ENCODE data around the gene ACP3.

The ACP3 gene

DNA sequence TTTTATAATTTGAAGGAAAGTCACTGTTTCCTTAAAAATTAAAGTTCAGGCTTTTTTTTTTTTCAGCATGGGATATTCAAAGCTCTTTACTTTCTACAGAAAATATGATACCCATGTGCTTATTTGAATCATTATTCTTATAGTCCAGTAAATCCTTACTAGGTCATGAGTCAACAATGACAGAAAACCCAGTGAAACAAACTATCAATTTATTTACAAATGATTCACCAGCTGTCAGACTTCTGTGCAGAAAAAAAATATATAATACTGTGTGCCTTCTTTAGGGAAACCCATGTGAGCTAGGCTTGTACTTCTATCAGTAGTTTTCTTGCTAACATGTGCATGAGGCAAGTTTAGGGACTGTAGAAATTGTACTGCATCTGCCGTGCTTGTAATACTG lies 1.2 kb downstream of the ACP3 start:
- DNase-seq: no peak

DNA sequence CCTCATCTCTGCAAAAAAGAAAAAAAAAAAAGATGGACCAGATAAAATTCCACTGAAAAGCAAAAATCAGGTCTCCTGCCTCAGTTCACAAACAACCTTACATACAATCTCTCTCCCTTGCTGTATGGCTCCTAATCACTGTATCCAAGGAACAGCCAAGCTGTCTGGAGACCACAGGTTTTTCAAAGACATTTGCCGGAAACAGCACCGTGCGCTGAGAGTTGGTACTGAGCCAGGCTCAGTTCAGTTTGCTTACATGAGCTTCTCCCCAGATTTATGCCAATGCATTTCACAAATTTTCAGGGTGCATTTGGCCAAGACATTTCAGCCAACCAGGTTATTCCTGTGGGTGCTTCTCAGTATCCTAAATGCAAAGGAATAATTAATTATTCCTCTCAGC lies 4.1 kb downstream of the ACP3 start:
- DNase-seq: no peak

DNA sequence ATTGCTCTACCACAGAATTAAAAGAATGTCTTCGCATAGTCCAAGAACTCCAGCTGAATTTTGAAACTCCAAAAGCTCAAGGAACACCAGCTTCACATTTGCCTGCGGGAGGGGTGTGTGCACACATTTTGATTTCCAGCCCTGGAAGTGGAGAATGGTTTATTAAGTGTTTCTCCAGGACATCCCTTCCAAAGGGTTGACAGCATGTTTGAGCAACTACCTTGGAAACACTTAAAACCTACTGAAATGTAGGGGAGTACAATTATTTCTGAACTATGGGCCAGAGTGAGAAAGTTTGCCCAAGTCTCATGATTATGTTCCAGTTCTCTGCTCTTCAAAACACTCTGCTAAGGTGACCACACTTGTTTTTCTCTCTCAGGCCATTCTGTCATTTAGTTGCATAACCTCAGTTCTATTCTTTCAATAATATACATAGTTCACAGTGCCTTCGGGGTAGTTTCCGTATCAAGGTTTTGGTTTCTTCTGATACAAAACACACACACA lies 7.9 kb downstream of the ACP3 start:
- no peak for DNase-seq

DNA sequence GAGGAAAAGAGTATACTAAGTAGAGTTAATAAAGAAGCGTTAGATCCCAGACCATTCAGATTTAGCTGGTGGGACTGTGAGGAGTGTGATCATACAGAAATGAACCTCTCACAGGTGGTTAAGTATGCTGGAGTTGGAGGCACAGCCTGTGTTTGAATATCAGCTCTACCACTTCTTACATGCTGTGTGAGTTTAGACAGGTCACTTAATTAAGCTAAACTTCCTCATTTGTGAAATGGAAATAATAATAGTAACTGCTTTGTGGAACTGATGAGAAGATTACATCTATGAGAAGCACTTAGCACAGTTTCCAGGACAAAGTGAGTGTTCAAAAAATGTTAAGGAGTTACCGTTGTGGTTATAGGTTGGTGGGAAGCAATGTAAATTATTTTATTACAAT lies 8.4 kb downstream of the ACP3 start:
- DNase-seq: no peak

DNA sequence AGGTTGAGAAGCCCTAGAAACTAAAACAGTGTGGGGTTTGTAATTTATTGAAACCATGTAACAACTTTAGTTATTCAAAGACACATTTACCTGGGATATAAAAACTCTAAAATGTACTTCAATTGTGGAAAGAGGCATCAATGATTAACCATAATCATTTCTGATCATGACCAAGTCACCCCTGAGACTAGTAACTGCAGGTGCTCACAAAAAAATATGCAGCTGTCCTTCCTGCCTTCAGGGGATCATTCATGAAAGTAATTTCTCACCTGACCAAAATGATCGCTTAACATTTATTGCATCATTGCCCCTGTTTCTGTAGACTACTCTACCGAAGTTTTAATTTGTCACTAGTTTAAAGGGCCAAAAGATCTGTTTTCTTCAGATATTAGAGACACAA lies 9.0 kb downstream of the ACP3 start:
- no peak for DNase-seq

DNA sequence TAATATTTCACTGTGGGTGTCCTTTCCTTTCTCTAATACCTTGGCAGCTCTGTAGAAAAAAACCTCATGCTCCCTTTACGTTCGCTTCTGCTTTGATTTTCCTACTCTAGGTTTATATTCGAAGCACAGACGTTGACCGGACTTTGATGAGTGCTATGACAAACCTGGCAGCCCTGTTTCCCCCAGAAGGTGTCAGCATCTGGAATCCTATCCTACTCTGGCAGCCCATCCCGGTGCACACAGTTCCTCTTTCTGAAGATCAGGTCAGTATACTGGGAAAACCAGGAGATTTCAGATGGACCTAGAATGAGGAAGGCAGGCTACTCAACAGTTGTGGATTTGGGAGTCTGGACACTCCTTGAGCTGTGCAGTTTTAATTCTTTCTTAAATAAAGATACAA lies 14.9 kb downstream of the ACP3 start:
- no peak for DNase-seq

DNA sequence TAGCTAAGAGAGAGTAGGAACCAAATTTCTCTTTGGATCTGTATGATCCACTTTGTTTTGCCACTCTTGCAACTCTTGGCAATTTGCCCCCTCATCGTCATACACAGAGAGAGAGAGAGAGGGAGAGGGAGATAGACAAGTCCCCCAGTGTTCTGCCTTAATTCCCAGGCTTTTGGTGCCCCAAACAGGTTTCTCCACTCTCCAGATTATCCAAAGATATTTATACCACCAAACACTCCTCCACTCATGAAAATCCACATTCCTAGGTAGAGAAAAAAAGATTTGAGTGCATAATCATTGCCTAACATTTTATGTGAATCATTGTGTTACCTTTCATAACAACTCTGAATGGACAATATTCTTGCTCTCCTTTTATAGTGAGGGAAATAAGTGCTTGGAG lies 15.3 kb downstream of the ACP3 start:
- no peak for DNase-seq

DNA sequence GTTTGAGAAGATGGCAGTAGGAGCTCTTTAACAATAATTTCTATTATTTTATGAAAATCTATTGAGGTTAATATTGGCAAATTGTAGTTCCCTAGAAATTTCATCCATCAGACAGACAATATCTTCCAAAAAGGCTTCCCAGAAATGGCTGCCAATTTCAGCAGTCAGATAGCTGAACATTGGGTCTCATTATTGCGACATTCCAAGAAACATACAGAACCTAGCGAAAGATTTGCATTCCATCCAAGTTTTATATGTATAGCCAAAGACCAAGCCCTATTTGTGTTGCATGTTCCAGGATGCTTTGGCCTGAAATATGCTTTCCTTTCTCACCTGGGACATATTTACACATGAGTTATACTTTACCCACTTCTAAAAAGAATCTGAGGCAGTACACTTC lies 24.5 kb downstream of the ACP3 start:
- DNase-seq: no peak

DNA sequence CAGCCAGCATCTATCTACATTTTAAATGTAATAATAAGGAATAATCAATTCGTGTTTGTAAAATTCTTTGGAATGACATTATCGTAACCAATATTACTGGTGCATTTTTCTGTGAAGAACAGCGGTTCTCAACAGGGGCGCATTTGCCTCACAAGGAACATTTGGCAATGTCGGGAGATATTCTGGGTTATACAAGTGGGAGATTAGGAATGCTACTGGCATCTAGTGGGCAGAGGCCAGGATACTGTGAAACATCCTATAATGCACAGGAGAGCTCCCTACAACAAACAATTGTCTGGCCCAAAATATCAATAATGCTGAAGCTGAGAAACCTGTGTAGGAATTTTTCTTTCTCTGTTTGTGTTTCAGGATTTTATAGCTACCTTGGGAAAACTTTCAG lies 25.0 kb downstream of the ACP3 start:
- DNase-seq: no peak

DNA sequence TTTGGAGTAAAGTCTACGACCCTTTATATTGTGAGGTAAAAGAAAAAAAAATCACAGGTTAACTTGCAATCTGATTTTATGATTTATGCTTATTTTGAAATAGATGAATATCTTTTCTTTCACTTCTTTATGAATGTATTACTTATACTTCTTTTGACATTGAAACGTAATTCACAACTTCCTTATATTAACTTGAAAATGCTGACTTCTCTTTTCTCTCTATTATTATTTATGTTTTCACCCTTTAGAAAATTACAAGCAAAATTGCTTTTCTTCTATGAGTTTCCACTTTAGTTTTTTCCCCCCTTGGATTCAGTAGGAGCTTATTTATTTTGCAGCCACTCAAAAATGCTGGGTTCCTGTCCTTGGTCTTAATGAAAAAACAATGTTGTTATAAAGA lies 25.4 kb downstream of the ACP3 start:
- DNase-seq: no peak

DNA sequence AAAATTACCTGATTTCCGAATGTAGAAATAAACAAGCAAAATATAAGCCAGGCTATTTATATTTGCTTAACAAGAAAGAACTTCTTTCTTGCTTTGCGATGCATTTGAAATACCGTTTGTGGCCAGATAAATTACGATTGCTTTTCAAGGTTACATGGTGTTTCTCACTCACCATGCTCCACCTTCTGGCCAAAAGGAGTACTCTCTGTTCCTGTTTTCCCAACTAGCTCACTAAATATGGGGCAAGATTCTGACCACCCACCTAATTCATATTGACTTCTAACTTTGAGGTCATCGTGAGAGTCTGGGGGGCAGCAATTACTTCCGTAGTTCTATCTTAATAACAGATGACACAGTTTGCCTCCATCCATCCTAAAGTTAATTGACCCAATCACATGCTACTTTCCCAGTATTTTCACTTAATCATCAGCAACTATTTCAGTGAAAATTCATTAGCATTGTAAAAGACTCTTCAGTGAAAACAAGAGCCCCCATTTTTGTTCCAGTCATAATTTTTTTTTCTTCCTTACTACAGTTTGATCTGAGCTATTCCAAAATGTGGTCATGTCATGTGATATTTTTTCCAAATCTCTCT lies 25.9 kb downstream of the ACP3 start:
- peak; percentile 7 for DNase-seq

DNA sequence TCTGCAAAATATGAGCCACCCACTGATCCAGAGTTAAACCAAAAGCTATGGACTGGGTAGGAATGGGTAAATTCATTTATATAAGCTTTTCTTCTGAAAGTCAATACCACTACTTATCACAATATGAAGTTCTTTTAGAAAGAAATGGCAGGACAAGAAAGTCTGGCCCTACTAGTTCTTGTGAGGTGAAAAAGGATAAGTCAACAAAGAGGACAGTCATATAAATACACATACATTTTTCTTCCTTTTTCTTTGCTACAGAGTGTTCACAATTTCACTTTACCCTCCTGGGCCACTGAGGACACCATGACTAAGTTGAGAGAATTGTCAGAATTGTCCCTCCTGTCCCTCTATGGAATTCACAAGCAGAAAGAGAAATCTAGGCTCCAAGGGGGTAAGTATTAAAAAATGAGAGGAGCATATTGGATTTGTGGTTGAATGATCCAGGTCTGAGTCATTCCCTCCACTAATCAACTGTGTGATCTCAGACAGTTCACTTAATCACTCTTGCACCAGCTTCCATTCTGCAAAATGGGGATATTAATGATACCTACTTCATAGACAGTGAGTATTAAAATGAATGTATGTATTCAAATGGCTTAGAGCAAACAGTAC lies 27.6 kb downstream of the ACP3 start:
- DNase-seq: no peak

DNA sequence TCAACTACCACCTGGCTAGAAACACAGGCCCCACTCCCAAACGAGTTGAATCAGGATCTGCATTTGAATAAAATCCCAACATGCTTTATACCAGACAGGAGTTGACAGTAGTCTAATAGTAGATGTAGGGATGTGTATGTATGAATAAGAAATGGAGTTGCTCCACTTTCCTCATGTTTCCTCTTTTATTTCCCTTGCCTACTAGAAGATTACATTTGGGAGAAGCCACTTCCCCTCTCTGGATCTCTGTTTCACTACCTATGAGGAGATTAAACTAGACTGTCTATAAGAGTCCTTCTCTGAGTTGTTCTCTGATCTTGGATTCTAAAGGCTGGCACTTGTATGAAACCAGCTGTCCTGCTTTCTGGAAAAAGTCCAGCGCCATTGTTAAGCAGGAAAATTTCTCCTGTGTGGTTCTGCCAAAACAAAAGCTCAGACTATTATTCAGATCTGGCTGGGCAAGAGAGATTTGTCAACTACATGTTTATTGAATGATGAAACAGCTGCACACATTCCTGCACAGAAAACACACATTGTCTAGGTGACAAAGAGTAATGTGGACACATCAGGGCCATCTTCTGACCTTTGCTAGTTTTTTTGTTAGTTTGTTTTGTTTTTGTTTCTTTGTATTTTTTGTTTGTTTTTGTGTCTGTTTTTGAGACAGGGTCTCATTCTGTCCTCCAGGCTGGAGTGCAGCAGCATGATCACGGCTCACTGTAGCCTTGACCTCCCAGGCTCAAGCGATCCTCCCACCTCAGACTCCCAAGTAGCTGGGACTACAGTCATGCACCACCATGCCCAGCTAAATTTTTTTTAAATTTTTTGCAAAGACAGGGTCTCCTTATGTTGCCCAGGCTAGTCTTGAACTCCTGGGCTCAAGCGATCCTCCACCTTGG lies 29.9 kb downstream of the ACP3 start:
- DNase-seq: no peak

DNA sequence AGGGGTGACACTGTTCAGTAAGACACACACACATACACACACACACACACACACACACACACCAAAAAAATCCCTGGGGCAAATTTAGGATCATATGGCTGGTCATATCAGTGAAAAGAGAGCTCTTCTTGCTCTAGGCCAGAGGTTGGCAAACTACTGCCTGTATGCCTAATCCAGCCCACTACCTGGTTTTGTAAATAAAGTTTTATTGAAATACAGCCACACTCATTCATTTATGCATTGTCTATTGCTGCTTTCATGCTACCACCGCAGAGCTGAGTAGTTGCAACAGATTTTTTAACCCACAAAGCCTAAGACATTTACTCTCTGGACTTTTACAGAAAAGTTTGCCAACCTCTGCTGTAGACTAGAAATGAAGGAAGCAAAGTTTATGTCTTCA lies 30.6 kb downstream of the ACP3 start:
- no peak for DNase-seq

DNA sequence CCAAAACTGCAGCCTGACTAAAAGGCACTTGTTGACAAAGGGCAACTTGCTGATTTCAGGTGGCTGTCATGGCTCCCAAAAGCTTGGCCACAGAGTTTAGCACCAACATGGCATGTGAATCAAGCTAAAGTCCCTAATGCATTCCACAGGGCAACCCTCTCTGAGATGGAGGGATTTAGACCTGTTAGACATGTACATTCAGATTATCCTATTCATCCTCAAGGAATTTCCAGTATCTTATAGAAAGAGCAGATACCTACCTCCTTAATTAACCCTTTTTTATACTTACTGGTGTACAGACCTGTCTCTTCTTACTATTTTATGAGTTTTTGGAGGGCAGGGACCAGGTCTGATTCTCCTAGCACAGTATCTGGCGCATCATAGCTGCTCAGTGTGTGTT lies 31.3 kb downstream of the ACP3 start:
- DNase-seq: no peak

DNA sequence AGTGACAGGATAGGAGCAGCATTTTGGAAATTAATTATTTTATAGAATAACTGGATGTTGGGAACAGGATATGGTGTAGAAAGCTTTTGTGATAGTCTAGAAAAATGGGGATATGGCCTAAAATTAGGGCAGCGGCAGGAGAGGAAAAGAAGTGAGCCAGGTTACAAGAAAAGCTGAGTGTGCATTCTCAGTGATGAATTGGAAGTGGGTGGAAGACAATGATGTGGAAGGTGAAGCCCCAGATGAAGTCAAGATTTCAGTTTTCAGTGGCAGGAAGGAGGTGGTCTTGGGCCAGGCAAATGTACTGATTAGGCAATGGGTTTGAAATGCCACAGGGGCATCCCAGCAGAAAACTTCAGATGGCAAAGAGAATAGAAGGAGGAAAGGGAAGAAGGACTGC lies 33.6 kb downstream of the ACP3 start:
- no peak for DNase-seq

DNA sequence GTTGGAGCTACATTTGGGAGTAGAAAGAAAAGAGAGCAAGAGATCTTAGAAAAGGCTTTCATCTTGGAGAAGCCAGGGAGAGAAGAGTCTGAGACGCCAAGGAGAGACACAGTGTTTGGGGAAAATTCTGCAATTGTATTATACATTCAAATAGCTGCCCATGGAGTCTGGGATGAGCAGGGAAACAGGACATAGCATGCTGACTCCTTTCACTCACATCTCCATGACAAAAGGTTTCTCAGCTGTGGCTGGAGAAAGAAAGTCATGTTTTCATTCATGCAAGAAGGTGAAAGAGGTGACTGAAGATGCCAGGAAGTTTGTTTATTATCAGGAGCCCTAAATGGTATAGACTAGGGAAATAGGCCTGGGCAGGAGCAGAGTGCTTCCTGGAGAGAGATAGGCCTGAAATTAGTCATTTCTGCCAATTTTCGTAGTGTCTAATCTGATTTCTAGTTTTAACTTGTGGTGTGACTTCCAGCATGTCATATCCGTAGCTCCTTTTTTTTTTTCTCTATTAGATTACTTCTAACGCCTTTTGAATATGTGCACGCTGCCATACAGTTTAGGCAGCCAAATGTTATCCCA lies 34.1 kb downstream of the ACP3 start:
- no peak for DNase-seq

DNA sequence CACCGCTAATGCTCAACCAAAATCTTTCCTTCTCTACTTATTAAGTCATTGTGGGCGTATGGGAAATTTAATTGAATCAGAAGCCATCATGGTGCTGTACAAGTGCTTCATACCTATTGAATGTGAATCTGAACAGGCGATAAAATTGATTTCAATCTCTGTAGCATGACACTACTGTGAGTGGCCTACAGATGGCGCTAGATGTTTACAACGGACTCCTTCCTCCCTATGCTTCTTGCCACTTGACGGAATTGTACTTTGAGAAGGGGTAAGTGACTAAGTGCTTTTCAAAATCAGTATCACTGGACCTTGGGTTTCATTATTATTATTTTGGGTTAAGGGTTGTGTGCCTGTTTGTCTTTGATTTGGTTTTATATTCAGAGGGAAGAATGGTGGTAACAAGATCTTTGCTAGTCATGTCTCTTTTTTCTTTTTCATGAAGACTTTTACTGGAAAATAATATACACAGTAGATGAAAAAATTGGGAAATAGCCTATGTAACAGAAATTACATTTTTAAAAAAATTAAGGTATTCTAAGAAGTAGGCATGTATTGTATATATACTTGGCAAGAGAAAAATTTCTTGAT lies 35.4 kb downstream of the ACP3 start:
- peak; percentile 58 for DNase-seq

DNA sequence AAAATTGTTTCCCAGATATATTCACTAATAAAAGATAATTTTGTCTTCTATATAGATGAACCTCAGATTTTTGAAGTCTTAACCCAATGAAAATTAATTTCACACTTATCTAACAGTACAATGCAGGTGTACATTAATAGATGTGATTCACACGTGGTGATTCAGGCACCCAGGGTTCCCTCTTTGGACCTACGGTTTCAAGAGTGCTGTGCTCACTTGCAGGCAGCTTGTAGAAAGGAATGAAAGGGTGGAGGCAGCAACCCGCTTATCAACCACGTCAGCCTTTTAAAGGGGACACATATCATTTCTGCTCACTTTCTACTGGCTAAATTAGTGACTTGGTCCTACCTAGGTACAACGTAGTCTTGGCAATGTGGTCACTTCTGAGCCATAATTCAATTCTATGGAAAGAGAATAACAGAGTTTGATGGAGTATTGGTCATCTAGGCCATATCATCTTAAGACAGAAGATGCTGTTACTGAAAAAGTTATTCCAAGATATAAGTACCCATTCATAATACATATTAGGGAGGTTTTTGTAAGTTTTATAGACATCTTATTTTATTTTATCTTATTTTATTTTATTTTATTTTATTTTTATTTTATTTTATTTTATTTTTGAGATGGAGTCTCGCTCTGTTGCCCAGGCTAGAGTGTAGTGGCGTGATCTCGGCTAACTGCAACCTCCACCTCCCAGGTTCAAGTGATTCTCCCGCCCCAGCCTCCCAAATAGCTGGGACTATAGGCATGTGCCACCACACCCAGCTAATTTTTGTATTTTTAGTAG lies 37.9 kb downstream of the ACP3 start:
- no peak for DNase-seq

DNA sequence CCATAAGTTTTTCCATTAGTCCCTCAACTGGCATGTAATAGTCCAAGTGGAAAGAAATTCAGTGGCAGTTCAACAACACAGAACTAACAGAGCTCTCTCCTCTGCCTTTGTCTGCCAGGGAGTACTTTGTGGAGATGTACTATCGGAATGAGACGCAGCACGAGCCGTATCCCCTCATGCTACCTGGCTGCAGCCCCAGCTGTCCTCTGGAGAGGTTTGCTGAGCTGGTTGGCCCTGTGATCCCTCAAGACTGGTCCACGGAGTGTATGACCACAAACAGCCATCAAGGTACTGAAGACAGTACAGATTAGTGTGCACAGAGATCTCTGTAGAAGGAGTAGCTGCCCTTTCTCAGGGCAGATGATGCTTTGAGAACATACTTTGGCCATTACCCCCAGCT lies 39.4 kb downstream of the ACP3 start:
- no peak for DNase-seq

DNA sequence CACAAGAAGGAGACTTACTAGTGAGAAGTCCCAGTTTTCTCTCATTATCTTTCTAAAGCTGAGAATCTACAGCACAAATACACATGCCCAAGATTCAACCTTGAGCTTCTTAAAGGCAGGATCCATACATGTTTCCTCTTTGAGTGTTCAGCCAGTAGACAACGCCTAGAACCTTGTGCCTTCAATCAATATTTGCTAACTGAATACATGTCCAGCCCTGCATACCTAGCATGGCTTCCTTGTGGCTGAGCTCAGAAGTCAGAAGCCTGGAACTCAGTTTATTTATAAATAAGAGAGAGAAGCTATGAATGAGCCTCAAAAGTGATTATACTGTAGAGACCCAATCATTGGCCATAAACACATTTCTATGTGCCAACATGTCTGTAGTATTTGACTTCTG lies 43.5 kb downstream of the ACP3 start:
- DNase-seq: no peak

DNA sequence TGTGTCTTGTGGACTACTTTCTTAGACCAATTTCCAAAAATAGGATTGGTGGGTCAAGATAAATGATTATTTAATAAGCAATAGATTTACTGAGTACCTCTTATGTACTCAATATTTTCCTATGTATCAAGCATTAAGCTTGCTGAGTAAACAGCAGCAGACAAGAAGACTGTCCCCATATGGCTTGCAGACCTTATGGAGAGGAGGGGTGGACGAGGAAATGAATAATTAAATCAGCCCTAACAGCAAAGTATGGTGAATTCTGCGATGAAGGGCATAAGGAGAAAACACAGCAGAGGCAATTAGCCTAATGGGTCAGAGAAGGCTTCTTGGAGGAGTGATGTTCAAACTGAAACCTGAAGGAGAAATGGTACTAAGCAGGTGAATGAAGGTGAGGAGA lies 45.1 kb downstream of the ACP3 start:
- no peak for DNase-seq

DNA sequence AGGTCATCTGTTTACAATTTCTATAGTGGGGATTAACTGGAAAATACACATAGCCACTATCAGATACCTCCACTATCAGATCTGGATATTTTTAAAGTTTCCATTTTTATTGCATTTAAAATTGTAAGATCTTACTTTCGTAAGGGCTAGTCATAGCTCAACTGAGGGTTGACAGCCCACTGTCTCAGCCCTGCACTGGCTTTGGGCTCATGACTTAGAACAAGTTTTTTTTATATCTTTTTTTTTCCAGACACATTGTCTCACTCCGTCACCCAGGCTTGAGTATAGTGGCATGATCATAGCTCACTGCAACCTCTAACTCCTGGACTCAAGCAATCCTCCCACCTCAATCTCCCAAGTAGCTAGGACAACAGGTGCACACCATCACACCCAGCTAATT lies 51.3 kb downstream of the ACP3 start:
- no peak for DNase-seq
